ENCODE results near the gene LRRC8C. TPM values are rescaled to one million over a fixed set of nuclear protein-coding genes. Genes with fewer than 3 reads are reported as not detected.

Gene LRRC8C
- polyA plus RNA-seq, 1 donor = 5.0 TPM

GRCh38 chr1:89728381-89728780 is 95.5 kb downstream of the LRRC8C start:
- no peak for DNase-seq
- Histone ChIP-seq H3K4me3 (ENCODE audit: low read length) (no peak overlapping the region), H3K27ac (ENCODE audit: low read length) (no peak overlapping the region), H3K9me3 (ENCODE audit: control insufficient read depth, low read depth, low read length) (no peaks in the 10 kb centered on the region), H3K36me3 (ENCODE audit: control insufficient read depth, insufficient read depth, low read length) (no peaks in the 10 kb centered on the region), H3K27me3 (ENCODE audit: control insufficient read depth, insufficient read depth, low read length) (no peaks in the 10 kb centered on the region), H3K4me1 (ENCODE audit: control insufficient read depth, insufficient read depth, low read length) (no peaks in the 10 kb centered on the region)
- WGBS (ENCODE audit: insufficient coverage, low lambda C conversion rate) = no CpG with 5 or more reads among the region's 4 CpGs

GRCh38 chr1:89732206-89732605 is 99.3 kb downstream of the LRRC8C start:
- Histone ChIP-seq H3K27me3 (ENCODE audit: control insufficient read depth, insufficient read depth, low read length) (no peaks in the 10 kb centered on the region), H3K4me1 (ENCODE audit: control insufficient read depth, insufficient read depth, low read length) (no peaks in the 10 kb centered on the region), H3K27ac (ENCODE audit: low read length) (no peak overlapping the region), H3K9me3 (ENCODE audit: control insufficient read depth, low read depth, low read length) (no peaks in the 10 kb centered on the region), H3K4me3 (ENCODE audit: low read length) (no peak overlapping the region), H3K36me3 (ENCODE audit: control insufficient read depth, insufficient read depth, low read length) (no peaks in the 10 kb centered on the region)
- no CpG with 5 or more reads among the region's 1 CpG for WGBS (ENCODE audit: insufficient coverage, low lambda C conversion rate)
- no peak for DNase-seq

- H3K4me3 ChIP-seq (ENCODE audit: low read length) = no peak overlapping the region
- no peaks in the 10 kb centered on the region for H3K36me3 ChIP-seq (ENCODE audit: control insufficient read depth, insufficient read depth, low read length)
- no peaks in the 10 kb centered on the region for H3K27me3 ChIP-seq (ENCODE audit: control insufficient read depth, insufficient read depth, low read length)
- no peak overlapping the region for H3K27ac ChIP-seq (ENCODE audit: low read length)
- WGBS (ENCODE audit: insufficient coverage, low lambda C conversion rate) = no CpG with 5 or more reads among the region's 3 CpGs
- H3K9me3 ChIP-seq (ENCODE audit: control insufficient read depth, low read depth, low read length) = no peaks in the 10 kb centered on the region
- no peak for DNase-seq
- no peaks in the 10 kb centered on the region for H3K4me1 ChIP-seq (ENCODE audit: control insufficient read depth, insufficient read depth, low read length)
These were observed 99.8 kb downstream of the LRRC8C start for GRCh38 chr1:89732643-89733222.

- H3K27me3 ChIP-seq (ENCODE audit: control insufficient read depth, insufficient read depth, low read length) = no peaks in the 10 kb centered on the region
- WGBS (ENCODE audit: insufficient coverage, low lambda C conversion rate) = 97% methylated on average over 3 of the region's 4 CpGs
These were observed 100.8 kb downstream of the LRRC8C start for GRCh38 chr1:89733748-89734147.

GRCh38 chr1:89734442-89734841 is 101.5 kb downstream of the LRRC8C start:
- WGBS (ENCODE audit: insufficient coverage, low lambda C conversion rate) = 100% methylated on average over 1 of the region's 3 CpGs
- H3K4me1 ChIP-seq (ENCODE audit: control insufficient read depth, insufficient read depth, low read length) = no peaks in the 10 kb centered on the region

More at GRCh38 chr1:89733748-89734147, 100.8 kb downstream of the LRRC8C start:
- H3K27ac ChIP-seq (ENCODE audit: low read length) = no peak overlapping the region
- H3K4me3 ChIP-seq (ENCODE audit: low read length) = no peak overlapping the region
- no peaks in the 10 kb centered on the region for H3K9me3 ChIP-seq (ENCODE audit: control insufficient read depth, low read depth, low read length)
- H3K36me3 ChIP-seq (ENCODE audit: control insufficient read depth, insufficient read depth, low read length) = no peaks in the 10 kb centered on the region
- no peaks in the 10 kb centered on the region for H3K4me1 ChIP-seq (ENCODE audit: control insufficient read depth, insufficient read depth, low read length)
- DNase-seq = no peak

GRCh38 chr1:89735479-89735878 is 102.6 kb downstream of the LRRC8C start:
- no peak for DNase-seq
- Histone ChIP-seq H3K27me3 (ENCODE audit: control insufficient read depth, insufficient read depth, low read length) (peaks cover 2% of the 10 kb centered on the region), H3K36me3 (ENCODE audit: control insufficient read depth, insufficient read depth, low read length) (no peaks in the 10 kb centered on the region), H3K9me3 (ENCODE audit: control insufficient read depth, low read depth, low read length) (no peaks in the 10 kb centered on the region), H3K4me3 (ENCODE audit: low read length) (no peak overlapping the region), H3K4me1 (ENCODE audit: control insufficient read depth, insufficient read depth, low read length) (no peaks in the 10 kb centered on the region), H3K27ac (ENCODE audit: low read length) (no peak overlapping the region)
- WGBS (ENCODE audit: insufficient coverage, low lambda C conversion rate) = 60% methylated on average over 1 of the region's 1 CpG

More at GRCh38 chr1:89734442-89734841, 101.5 kb downstream of the LRRC8C start:
- Histone ChIP-seq H3K27ac (ENCODE audit: low read length) (no peak overlapping the region), H3K4me3 (ENCODE audit: low read length) (no peak overlapping the region), H3K27me3 (ENCODE audit: control insufficient read depth, insufficient read depth, low read length) (peaks cover 2% of the 10 kb centered on the region), H3K36me3 (ENCODE audit: control insufficient read depth, insufficient read depth, low read length) (no peaks in the 10 kb centered on the region), H3K9me3 (ENCODE audit: control insufficient read depth, low read depth, low read length) (no peaks in the 10 kb centered on the region)
- no peak for DNase-seq

- DNase-seq = no peak
- Histone ChIP-seq H3K4me3 (ENCODE audit: low read length) (no peak overlapping the region), H3K27me3 (ENCODE audit: control insufficient read depth, insufficient read depth, low read length) (peaks cover 2% of the 10 kb centered on the region), H3K4me1 (ENCODE audit: control insufficient read depth, insufficient read depth, low read length) (no peaks in the 10 kb centered on the region), H3K36me3 (ENCODE audit: control insufficient read depth, insufficient read depth, low read length) (no peaks in the 10 kb centered on the region), H3K9me3 (ENCODE audit: control insufficient read depth, low read depth, low read length) (no peaks in the 10 kb centered on the region), H3K27ac (ENCODE audit: low read length) (no peak overlapping the region)
- 86% methylated on average over 2 of the region's 5 CpGs for WGBS (ENCODE audit: insufficient coverage, low lambda C conversion rate)
These were observed 104.2 kb downstream of the LRRC8C start for GRCh38 chr1:89736937-89737733.

GRCh38 chr1:89737985-89738510 is 105.1 kb downstream of the LRRC8C start:
- WGBS (ENCODE audit: insufficient coverage, low lambda C conversion rate) = no CpG with 5 or more reads among the region's 10 CpGs
- DNase-seq = no peak
- H3K27ac ChIP-seq (ENCODE audit: low read length) = no peak overlapping the region
- H3K36me3 ChIP-seq (ENCODE audit: control insufficient read depth, insufficient read depth, low read length) = no peaks in the 10 kb centered on the region
- H3K4me1 ChIP-seq (ENCODE audit: control insufficient read depth, insufficient read depth, low read length) = no peaks in the 10 kb centered on the region
- H3K27me3 ChIP-seq (ENCODE audit: control insufficient read depth, insufficient read depth, low read length) = peaks cover 2% of the 10 kb centered on the region
- no peak overlapping the region for H3K4me3 ChIP-seq (ENCODE audit: low read length)
- H3K9me3 ChIP-seq (ENCODE audit: control insufficient read depth, low read depth, low read length) = no peaks in the 10 kb centered on the region

- Histone ChIP-seq H3K4me3 (ENCODE audit: low read length) (no peak overlapping the region), H3K36me3 (ENCODE audit: control insufficient read depth, insufficient read depth, low read length) (no peaks in the 10 kb centered on the region), H3K27me3 (ENCODE audit: control insufficient read depth, insufficient read depth, low read length) (peaks cover 5% of the 10 kb centered on the region), H3K4me1 (ENCODE audit: control insufficient read depth, insufficient read depth, low read length) (no peaks in the 10 kb centered on the region), H3K27ac (ENCODE audit: low read length) (no peak overlapping the region), H3K9me3 (ENCODE audit: control insufficient read depth, low read depth, low read length) (no peaks in the 10 kb centered on the region)
- WGBS (ENCODE audit: insufficient coverage, low lambda C conversion rate) = 50% methylated on average over 1 of the region's 10 CpGs
- DNase-seq = no peak
These were observed 106.3 kb downstream of the LRRC8C start for GRCh38 chr1:89739013-89739843.

- Histone ChIP-seq H3K4me3 (ENCODE audit: low read length) (no peak overlapping the region), H3K36me3 (ENCODE audit: control insufficient read depth, insufficient read depth, low read length) (no peaks in the 10 kb centered on the region), H3K27ac (ENCODE audit: low read length) (no peak overlapping the region), H3K27me3 (ENCODE audit: control insufficient read depth, insufficient read depth, low read length) (peaks cover 5% of the 10 kb centered on the region), H3K4me1 (ENCODE audit: control insufficient read depth, insufficient read depth, low read length) (no peaks in the 10 kb centered on the region), H3K9me3 (ENCODE audit: control insufficient read depth, low read depth, low read length) (no peaks in the 10 kb centered on the region)
- DNase-seq = no peak
- no CpG with 5 or more reads among the region's 1 CpG for WGBS (ENCODE audit: insufficient coverage, low lambda C conversion rate)
These were observed 106.9 kb downstream of the LRRC8C start for GRCh38 chr1:89739844-89740216.

Data from large intestine (tissue), 3 donors.